Thyroid gland (tissue), 4 donors: ENCODE measurements around the gene MAP1LC3A. TPM values are rescaled to one million over a fixed set of nuclear protein-coding genes. Genes with fewer than 3 reads are reported as not detected.
A peak's percentile ranks its signal among the peaks of the same experiment; 100 is the strongest.

Source experiments
- DNase-seq, 2 donors: peaks; one replicate each; pipeline ENCODE4 v3.0.0-alpha.2; 2019
- H3K27ac ChIP-seq, 3 donors: fragments of 200-600 bp; sonication (generic); 1 replicate in 2 of 3; 2 replicates in 1 of 3; pipeline ENCODE4 v1.5.1; 2016 to 2019; ENCODE audit warnings: mild to moderate bottlenecking in 1 of 3, moderate library complexity in 1 of 3
- H3K27me3 ChIP-seq: fragments of 200-600 bp; sonication (generic); one replicate; pipeline ENCODE4 v1.5.1; 2019
- H3K36me3 ChIP-seq, 2 donors: fragments of 200-600 bp; sonication (generic); one replicate each; pipeline ENCODE4 v1.5.1; 2016 to 2019
- H3K4me1 ChIP-seq, 2 donors: fragments of 200-600 bp; sonication (generic); one replicate each; pipeline ENCODE4 v1.5.1; 2017 to 2019
- H3K4me3 ChIP-seq, 3 donors: fragments of 200-600 bp; sonication (generic); replicated peaks in 1 of 3; 1 replicate in 2 of 3; 2 replicates in 1 of 3; pipeline ENCODE4 v1.5.1; 2016; ENCODE audit warnings: mild to moderate bottlenecking in 1 of 3
- H3K9me3 ChIP-seq: fragments of 200-600 bp; sonication (generic); one replicate; pipeline ENCODE4 v1.5.1; 2017
- POLR2A ChIP-seq, 2 donors: fragments of 450-650 bp; IDR thresholded peaks; one replicate each; pipeline ENCODE4 v1.6.1; 2017; ENCODE audit warnings: antibody characterized with exemption in 2 of 2, mild to moderate bottlenecking in 2 of 2, moderate library complexity in 1 of 2
- WGBS, 2 donors: methylation state at CpG; one replicate each; pipeline ENCODE4 v1.1.5; 2017; 5-methylcytosine and 5-hydroxymethylcytosine counted together
- intact Hi-C: fragments of 100-400 bp; cut with DNase I; formaldehyde crosslinking; loops from one replicate; pipeline ENCODE4 v1.15.1; 2023
- total RNA-seq, 4 donors: library from RNA; depleted of rRNA; stranded (reverse); fragments of >200 nt; gene quantifications; one replicate each; pipeline ENCODE4 v1.2.3, GENCODE V29; 2016
- TF ChIP-seq, protein P1 (sequence below), 6 experiments: fragments of 200-600 bp in 3 of 6; fragments of 450-650 bp in 3 of 6; sonication (generic) in 3 of 6; IDR thresholded peaks; one replicate each; pipeline ENCODE4 v1.5.1; 2016 to 2019; ENCODE audit warnings: antibody characterized with exemption in 6 of 6, mild to moderate bottlenecking in 2 of 6, inconsistent platforms in 1 of 6, moderate library complexity in 1 of 6

MAP1LC3A gene
- total RNA-seq, 4 donors from 2014 or later: 119 to 163 (median 130) TPM

DNA sequence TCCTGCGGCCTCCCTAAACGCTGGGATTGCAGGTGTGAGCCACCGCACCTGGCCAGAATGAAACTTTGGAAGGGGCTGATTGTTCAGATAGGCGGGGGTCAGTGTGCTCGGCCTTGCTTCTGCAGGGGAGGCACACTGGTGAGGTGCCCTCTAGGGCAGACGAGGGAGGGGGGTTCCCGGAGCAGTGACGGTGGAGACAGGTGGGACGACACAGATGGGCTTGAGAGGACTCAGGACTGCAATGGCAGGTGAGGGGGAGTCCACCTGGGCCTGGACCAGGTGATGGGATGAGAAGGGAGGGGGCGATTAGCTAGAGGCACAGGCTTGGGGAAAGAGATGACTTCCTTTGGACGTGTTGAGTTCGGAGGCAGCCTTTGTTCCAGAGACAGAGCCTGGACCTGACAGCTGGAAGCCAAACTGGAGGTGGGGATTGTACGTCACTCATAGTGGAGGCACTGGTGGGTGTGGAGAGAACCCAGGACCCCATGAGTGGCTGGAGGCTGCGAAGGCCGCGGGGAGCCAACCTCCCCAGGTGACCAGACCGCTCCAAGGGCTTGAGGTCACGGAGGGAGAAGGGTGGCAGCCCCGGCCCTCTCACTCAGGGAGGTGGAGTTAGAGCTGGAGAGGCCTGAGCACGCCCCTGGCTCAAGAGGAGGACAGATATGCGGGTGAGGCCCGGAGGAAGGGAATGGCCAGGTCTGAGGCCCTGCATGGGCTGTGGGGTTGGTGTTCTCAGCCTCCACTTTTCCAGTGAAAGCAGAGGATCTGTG lies 10.5 kb upstream of the MAP1LC3A start:
- DNase-seq: no peak
- H3K27me3 ChIP-seq: no peaks in the 10 kb centered on the region
- 93% methylated on average over 22 of the region's 22 CpGs for WGBS, 2 donors
- no peaks in the 10 kb centered on the region for H3K4me1 ChIP-seq
- no peak overlapping the region for H3K4me3 ChIP-seq
- H3K27ac ChIP-seq: no peak overlapping the region
- TF ChIP-seq POLR2A (IDR thresholded peaks at IDR 0.05): no peak
- TF ChIP-seq, protein P1, sequence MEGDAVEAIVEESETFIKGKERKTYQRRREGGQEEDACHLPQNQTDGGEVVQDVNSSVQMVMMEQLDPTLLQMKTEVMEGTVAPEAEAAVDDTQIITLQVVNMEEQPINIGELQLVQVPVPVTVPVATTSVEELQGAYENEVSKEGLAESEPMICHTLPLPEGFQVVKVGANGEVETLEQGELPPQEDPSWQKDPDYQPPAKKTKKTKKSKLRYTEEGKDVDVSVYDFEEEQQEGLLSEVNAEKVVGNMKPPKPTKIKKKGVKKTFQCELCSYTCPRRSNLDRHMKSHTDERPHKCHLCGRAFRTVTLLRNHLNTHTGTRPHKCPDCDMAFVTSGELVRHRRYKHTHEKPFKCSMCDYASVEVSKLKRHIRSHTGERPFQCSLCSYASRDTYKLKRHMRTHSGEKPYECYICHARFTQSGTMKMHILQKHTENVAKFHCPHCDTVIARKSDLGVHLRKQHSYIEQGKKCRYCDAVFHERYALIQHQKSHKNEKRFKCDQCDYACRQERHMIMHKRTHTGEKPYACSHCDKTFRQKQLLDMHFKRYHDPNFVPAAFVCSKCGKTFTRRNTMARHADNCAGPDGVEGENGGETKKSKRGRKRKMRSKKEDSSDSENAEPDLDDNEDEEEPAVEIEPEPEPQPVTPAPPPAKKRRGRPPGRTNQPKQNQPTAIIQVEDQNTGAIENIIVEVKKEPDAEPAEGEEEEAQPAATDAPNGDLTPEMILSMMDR (IDR thresholded peaks at IDR 0.05): no peak
- intact Hi-C loops: no loop called here
- no peaks in the 10 kb centered on the region for H3K9me3 ChIP-seq
- H3K36me3 ChIP-seq: no peaks in the 10 kb centered on the region

DNA sequence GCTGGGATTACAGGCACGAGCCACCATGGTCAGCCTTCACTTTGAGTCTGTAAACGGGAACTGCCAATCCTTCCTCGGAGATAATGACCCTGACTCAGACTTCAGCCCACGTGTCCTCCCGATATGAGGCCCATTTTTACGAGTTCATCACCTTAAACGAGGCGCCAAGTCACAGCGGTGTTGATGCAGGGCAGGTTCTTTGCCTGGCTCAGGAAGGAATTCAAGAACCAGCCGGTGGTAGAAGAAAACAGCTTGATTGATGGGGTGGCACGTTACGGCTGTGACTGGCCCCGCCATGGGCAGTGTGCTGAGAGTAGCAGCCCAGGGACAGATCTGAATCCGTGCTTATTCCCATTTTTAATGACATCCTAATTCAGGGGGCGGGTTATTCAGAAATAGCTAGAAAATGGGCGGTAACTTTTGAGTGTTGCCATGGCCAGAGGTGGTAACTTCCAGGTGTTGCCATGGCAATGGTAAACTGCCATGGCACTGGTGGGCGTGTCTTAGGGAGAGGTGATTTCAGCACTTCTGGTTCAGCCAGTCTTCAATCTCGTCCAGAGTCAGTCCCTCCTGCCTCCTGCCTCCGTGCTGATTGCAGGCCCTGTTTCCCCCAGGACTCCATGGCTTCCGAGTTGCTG lies 9.1 kb upstream of the MAP1LC3A start:
- WGBS, 2 donors: 56 to 57% methylated on average over 20 of the region's 20 CpGs

DNA sequence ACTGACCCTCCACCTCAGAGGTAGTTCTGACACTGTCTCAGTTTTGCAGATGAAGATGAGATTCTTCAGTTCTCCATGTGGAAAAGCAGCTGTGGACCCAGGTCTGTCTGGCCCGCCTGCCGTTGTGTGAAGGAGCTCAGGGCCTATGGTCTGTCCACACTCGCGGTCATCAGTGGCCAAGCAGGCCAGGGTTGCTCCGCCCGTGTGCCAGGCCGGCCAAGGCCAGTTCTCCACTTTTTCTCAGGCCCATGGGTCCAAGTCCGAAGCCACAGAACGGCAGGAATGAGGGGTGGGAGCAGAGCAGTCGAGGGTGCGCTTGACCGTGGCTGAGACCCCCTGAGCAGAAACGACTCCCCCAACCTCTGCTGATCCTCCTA lies 8.6 kb upstream of the MAP1LC3A start:
- Histone ChIP-seq H3K27ac (no peak overlapping the region), H3K27me3 (no peaks in the 10 kb centered on the region), H3K4me1 (no peaks in the 10 kb centered on the region), H3K4me3 (no peak overlapping the region), H3K36me3 (no peaks in the 10 kb centered on the region), H3K9me3 (no peaks in the 10 kb centered on the region)
- TF ChIP-seq POLR2A (IDR thresholded peaks at IDR 0.05): no peak
- TF ChIP-seq, protein P1 (IDR thresholded peaks at IDR 0.05): no peak
- 89% methylated on average over 8 to 12 of the region's 13 CpGs for WGBS, 2 donors
- no peak for DNase-seq
- intact Hi-C loops: no loop called here

More for the DNA sequence above, 9.1 kb upstream of the MAP1LC3A start:
- H3K36me3 ChIP-seq: no peaks in the 10 kb centered on the region
- H3K4me3 ChIP-seq: no peak overlapping the region
- H3K4me1 ChIP-seq: no peaks in the 10 kb centered on the region
- H3K9me3 ChIP-seq: no peaks in the 10 kb centered on the region
- TF ChIP-seq POLR2A (IDR thresholded peaks at IDR 0.05): no peak
- TF ChIP-seq, protein P1 (IDR thresholded peaks at IDR 0.05): no peak
- intact Hi-C loops: no loop called here
- H3K27ac ChIP-seq: no peak overlapping the region
- peak; percentile 30 to 32 for DNase-seq
- H3K27me3 ChIP-seq: no peaks in the 10 kb centered on the region

DNA sequence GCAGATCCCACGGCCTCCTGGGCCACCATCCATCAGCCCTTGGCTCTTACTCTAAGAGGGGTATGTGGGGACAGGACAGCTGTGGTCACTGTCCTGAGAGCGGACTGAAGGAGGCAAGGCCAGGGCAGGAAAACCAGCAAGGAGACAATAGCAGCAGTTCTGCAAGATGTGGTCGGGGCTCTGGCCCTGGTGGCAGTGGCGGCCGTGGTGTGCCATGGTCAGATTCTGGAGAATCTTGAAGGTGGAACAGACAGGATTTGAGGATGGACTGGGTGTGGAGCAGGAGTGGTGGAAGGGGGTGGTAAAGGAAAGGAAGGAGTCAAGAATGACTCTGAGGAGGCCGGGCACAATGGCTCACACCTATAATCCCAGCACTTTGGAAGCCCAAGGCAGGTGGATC lies 5.9 kb upstream of the MAP1LC3A start:
- no peaks in the 10 kb centered on the region for H3K9me3 ChIP-seq
- H3K27me3 ChIP-seq: no peaks in the 10 kb centered on the region
- 91 to 92% methylated on average over 6 of the region's 6 CpGs for WGBS, 2 donors
- no peak overlapping the region for H3K4me3 ChIP-seq
- no peaks in the 10 kb centered on the region for H3K36me3 ChIP-seq
- no peak overlapping the region for H3K27ac ChIP-seq
- H3K4me1 ChIP-seq: peaks cover under 1 to 2% of the 10 kb centered on the region in 2 donors
- TF ChIP-seq, protein P1 (IDR thresholded peaks at IDR 0.05): no peak
- TF ChIP-seq POLR2A (IDR thresholded peaks at IDR 0.05): no peak
- no peak for DNase-seq
- intact Hi-C loops: no loop called here

DNA sequence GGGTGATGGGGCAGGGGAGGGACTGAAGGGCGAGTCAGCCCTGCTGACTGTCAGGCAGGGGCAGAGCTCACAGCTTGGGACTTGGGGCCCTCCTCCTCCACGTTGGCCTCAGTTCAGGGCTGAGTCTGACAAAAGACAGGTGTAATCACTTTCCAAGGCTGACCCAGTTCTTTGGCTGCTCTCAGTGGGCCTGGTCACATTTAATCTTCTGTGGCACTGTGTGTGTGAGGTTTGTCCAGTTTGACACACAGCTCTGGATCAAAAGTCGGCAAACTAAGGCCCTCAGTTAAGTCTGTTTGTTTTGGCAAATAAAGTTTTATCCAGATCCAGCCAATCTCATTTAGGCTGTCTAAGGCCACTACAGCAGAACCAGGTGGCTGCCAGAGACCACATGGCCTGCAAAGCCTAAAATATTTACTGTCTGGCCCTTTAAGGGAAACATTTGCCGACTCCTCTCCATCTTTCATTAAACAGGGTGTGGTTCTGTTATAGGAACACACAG lies 5.1 kb upstream of the MAP1LC3A start:
- intact Hi-C loops: no loop called here
- Histone ChIP-seq H3K27me3 (no peaks in the 10 kb centered on the region), H3K27ac (no peak overlapping the region), H3K4me3 (no peak overlapping the region), H3K36me3 (no peaks in the 10 kb centered on the region), H3K9me3 (no peaks in the 10 kb centered on the region), H3K4me1 (peaks cover 5 to 6% of the 10 kb centered on the region in 2 donors)
- DNase-seq: no peak
- 66 to 70% methylated on average over 4 of the region's 4 CpGs for WGBS, 2 donors
- TF ChIP-seq, protein P1 (IDR thresholded peaks at IDR 0.05): no peak
- TF ChIP-seq POLR2A (IDR thresholded peaks at IDR 0.05): no peak
